ENCODE measurements around the gene TGFBI.
A peak's percentile ranks its signal among the peaks of the same experiment; 100 is the strongest.

Gene TGFBI

DNA sequence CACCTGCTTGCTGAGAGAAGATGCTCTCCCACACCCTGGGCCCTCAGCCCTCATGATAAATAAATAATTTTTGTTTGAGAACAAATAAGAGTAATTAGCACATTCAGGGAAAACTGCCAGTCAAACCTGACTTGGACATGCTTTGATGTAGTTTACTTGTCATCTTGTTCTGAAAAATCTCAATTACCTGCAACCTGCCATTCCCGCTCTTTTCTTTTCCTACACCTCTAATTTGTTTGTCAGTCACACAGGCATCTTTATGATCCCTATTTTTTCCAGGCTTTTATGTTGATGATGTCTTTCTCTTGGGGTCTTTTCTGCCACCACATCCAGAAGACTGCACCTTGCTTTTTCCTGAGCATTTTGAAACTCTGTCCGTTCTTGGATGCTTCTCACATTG is 28.6 kb upstream of the TGFBI start:
- H3K4me3 ChIP-seq (ENCODE audit: low read depth, low read length): no peak overlapping the region
- DNase-seq (ENCODE audit: low read depth): no peak

DNA sequence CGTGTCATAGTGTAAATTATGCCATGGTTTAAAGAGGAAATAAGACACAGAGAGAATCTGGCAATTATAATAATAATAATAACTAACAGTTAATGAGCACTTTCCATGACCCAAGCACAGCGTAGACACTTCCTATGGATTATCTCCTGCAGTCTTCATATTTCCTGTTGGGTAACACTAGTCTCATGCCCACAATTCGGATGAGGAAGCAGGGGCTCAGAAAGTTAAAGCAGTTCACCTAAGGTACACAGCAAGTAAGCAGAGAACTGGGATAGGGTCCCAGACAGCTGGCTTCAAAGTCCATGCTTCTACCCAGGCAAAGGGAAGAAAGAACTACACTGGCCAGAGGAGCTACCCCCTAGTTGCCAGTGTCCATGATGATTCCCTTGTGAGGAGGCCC is 27.9 kb upstream of the TGFBI start:
- DNase-seq (ENCODE audit: low read depth): no peak
- no peak overlapping the region for H3K4me3 ChIP-seq (ENCODE audit: low read depth, low read length)

DNA sequence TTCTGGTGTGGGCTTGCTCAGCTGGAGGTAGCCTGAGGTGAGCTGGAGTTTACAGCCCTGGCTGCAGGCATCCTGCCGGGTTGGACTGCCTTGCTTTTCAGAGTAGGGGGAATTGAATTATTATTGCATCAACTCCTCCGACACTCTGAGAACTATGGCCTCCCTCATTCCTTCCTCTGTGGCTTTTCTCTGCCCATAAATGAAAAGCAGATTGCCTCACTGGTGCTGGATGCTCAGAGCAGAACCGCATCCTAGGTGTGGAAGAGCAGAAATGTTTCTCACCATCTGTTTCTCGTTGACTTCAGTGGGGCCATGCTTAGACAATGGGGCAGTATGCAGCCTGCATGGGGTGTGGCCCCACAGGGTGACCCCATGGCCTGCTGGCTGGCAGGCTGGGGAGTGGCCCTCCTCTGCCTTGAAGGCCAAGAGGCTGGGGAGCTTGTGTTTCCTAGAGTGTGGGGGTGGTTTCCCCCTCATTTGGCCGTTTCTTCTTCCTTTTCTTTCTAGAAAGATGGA is 27.3 kb upstream of the TGFBI start:
- DNase-seq (ENCODE audit: low read depth): peak; percentile 92
- H3K4me3 ChIP-seq (ENCODE audit: low read depth, low read length): no peak overlapping the region

DNA sequence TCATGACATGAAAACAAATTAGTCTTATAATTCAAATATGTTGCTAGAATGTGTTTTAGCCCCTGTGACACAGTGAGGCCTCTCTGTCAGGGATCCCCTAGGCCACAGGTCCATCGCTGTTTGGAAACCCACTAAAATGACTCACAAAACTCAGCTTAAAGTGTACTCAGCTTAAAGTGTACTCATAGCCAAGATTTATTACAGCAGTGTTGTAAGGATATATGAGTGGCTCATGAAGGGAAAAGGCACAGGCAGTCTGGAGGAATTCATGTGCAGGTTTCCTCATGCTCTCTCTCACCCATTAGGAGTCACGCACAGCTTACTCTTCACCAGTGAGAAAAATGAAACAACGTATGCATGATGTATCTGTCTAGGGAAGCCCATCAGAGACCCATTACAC is 24.4 kb upstream of the TGFBI start:
- no peak overlapping the region for H3K4me3 ChIP-seq (ENCODE audit: low read depth, low read length)
- peak; percentile 92 for DNase-seq (ENCODE audit: low read depth)

DNA sequence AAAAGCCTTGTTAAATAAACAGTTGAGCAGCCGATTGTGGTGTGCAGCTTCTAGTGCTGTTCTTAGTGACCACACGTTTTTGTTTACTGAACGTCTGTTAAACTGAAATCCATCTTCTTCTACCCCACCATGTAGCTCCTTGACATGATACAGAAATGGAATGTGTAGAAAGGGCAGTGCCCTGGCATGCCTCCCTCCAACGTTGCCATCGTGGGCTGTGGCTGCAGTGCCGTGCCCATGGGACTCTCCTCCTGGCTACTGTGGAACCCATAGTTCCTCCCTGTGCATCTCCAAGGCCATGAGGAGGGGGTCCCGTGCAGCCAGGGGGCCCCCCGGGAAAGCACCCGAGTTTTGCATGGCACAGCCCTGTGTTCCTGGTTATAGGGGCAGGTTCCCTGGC is 23.3 kb upstream of the TGFBI start:
- DNase-seq (ENCODE audit: low read depth): no peak
- H3K4me3 ChIP-seq (ENCODE audit: low read depth, low read length): no peak overlapping the region

DNA sequence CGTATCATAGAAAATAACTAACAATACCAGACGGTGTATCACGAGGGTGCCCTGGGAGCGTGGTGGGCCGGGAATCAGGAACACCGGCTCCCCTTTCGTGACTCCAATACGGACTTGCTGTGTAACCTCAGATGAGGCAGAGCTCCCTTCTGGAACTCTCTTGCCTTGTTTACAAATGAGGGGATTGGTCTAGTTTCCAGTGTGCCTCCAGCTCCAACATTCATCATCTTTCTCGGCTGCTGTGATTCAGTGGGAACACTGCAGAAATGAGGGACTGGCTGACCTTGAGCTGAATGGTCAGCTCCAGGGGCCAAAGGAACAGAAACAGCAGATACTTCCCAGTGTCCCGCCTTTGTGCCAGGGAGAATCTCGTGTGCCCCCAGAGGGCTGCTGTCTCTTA is 22.6 kb upstream of the TGFBI start:
- no peak overlapping the region for H3K4me3 ChIP-seq (ENCODE audit: low read depth, low read length)

DNA sequence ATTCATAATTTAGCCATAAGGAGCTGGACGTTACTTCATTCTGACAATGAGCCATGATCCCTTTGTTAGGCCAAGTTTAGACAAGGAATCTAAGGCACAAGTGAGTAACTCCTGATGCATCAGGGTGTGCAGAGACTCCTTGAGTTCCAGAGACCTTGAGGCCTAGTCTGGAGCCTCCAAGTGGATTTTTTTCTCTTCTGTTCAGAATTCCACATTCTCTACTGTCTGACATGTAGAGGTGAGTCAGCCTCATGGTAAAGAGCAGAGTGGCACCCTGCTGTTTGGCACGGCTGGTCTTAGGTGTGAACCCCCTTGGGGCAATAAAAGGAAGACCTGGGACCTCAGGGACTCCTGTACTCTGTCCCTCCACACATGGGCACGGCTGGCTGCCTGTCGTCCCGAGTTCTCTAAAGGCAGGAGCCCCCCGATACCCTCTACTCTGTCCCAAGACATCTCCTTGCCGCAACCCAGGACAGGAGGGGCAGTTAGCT is 22.0 kb upstream of the TGFBI start:
- H3K4me3 ChIP-seq (ENCODE audit: low read depth, low read length): no peak overlapping the region
- DNase-seq (ENCODE audit: low read depth): peak; percentile 90

More for the DNA sequence above, 22.6 kb upstream of the TGFBI start:
- DNase-seq (ENCODE audit: low read depth): peak; percentile 81

DNA sequence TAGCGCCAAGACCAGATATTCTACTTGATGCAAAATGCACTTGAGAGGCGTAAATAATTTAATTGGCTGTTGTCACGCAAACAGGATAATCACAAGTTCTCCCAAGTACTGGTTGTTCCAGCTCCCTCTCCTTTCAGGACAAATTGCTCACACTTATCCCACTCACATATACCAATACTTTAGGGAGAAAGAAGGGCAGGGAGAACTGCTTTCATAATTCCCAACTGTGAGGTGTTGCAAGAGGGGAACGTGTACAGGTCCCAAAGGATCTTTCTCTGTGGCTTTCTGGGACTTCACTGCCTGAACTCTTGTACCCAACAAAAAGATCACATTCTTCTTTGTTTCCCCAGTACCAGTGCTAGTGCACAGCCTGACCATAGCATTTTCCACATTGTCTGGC is 21.5 kb upstream of the TGFBI start:
- peak; percentile 81 for DNase-seq (ENCODE audit: low read depth)
- no peak overlapping the region for H3K4me3 ChIP-seq (ENCODE audit: low read depth, low read length)

DNA sequence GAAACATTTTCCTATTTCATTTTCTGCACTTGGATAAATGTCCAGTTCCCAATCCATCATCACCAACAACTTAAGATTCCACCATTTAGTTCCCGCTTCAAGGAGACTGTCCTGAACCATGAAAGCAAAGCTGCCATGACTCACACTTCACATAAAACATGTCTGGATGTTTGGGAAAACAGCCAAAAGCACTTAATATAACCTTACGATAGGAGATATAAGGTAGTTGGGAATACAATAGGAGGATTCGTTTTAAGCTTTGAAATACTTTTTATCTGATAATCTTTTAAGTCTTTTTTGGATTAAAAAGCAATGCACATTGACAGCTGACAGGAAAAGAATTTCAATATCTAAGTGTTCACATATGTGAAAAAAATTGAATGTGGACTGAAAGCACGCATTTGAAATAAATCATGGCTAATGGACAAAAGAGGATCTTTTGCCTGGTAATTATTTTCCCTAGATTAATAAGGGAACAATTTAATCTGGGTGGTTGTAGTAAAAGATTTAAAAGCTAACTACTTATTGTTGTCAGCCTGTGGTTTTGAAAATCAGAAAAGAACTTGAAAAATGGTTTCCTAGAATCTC is 17.3 kb upstream of the TGFBI start:
- DNase-seq (ENCODE audit: low read depth): peak; percentile 76
- H3K4me3 ChIP-seq (ENCODE audit: low read depth, low read length): no peak overlapping the region

DNA sequence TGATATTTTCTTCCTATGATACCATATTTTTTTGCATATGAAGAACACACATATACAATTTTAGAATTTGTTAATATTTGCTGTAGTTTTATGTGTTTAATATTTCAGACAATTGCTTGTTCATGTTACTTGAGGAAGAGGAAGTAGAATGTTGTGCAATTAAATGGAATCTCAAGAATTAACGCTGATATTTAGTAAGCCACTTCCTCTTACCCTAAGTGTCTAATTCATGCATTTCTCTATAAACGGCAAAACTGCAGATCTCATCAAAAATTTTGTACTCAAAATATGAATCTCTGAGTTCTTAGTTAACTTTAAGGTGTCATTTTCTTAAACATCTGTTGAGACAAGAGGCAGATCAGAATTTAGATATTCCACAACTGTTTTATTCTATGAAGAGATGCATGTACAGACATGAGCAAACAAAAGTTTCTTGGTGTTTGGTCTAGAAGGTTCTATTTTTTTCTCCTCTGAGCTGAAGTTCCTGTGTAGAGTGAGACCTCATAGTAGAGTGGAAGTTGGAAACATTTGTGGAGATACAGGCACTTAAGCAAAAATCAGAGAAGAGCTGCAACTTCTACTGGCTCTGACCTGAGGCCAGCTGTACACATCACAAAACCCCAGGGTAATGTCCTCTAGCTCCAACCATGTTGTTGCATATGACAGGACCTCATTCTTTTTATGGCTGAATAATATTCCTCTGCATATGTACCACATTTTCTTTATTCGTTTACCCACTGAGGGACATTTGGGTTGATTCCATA is 16.6 kb upstream of the TGFBI start:
- H3K4me3 ChIP-seq (ENCODE audit: low read depth, low read length): no peak overlapping the region
- no peak for DNase-seq (ENCODE audit: low read depth)

DNA sequence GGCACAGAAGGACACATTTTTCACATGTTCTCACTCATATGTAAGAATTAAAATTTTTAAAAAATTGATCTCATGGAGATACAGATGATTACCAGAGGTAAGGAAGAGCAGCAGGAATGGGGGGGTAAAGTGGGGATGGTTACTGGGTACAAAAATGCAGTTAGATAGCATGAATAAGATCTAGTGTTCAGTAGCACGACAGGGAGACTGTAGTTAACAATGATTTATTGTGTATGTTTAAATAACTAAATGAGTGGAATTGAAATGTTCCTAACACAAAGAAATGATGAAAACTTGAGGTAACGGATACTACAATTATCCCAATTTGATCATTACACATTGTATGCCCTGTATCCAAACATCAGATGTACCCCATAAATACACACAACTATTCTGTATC is 15.2 kb upstream of the TGFBI start:
- no peak overlapping the region for H3K4me3 ChIP-seq (ENCODE audit: low read depth, low read length)
- no peak for DNase-seq (ENCODE audit: low read depth)

DNA sequence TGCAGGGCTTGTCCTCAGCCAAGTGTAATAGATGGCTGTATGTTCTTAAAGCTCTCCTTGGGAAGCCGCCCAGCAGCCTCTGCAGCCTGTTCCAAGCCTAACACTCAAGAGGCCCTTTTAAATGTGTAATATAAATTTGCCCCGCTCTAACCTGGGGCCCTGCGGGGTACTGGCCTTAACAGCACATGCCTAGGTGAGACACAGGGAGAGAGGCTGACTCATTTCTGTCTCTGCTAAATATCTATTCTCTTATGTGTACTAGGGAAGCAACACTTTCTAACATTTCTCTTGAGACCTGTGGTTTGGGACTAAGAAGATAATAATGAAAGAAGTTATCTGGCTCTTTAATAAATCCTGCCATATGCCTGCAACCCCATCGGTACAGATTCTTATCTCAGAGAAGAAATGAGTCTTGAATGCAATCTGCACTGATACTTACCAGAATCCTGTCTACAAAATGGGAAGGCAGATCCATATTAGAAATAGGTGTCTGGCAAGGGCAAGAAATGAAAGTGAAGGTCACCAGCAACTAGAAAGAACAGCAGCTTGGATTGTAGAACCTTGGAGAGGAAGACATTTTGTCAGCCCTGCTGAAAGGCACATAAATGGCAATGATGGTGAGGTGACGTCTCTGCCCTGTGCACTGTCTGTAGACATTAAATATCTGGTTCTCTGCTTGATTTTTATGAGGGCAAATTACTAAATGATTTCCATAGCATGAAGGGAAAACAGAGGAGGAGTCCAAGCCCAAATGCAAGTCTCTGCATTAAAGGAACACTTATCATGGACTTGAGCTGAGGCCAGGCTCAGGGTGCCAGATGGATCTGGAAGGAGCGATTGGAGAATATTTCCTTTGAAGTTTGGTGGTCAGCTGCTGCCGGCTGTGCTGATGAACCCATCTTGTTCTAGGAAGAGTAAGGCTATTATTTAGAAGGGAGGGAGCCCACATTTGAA is 14.5 kb upstream of the TGFBI start:
- DNase-seq (ENCODE audit: low read depth): peak; percentile 91
- no peak overlapping the region for H3K4me3 ChIP-seq (ENCODE audit: low read depth, low read length)

DNA sequence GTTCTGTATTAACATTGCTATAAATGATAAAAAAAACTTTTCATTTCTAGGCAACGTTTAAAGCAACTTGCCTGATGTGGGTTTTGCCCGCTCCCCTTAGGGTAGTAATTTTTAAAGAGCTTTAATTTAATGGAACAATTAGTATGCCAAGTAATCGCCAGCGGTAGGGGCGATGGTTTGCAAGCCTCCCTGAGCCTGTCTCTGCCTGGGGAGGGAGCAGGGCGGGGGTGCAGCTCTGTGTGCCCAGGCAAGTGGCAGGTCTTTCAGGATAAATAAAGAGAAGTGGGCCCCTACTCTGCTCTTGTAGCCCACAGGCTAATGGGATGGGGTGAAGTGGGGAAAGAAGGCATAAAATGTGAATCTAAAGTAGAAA is 13.8 kb upstream of the TGFBI start:
- H3K4me3 ChIP-seq (ENCODE audit: low read depth, low read length): no peak overlapping the region
- DNase-seq (ENCODE audit: low read depth): no peak

DNA sequence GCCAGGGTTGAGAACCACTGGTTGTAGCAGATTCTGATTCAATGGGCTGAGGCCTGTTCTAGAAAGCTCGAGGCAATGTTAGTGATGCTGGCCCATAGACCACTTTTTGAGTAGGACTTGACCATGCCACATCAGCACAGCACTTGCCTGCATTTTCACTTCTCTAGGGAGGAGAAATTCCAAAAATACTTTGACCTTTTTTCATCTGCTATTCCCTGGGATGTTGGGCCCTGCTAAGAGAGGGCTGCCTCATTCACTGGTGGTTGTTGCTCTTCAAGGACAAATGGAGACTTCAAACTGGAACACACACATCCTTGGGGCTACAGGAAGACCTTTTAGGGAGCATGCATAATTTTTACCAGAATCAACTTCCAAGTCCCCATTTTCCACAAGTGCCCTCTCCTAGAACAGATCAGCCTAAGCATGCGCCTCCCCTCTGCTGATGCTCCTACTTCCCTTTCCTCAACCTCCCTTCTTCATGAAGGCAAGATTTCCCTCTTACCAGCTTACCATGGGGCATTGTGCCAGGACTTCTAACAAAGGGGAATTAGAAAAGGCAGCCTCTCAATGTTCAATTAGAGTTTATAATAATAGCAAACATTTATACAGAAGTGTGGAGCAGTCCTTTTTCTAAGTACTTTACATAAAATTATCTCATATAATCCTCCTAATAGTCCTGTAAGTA is 12.7 kb upstream of the TGFBI start:
- no peak for DNase-seq (ENCODE audit: low read depth)
- no peak overlapping the region for H3K4me3 ChIP-seq (ENCODE audit: low read depth, low read length)

DNA sequence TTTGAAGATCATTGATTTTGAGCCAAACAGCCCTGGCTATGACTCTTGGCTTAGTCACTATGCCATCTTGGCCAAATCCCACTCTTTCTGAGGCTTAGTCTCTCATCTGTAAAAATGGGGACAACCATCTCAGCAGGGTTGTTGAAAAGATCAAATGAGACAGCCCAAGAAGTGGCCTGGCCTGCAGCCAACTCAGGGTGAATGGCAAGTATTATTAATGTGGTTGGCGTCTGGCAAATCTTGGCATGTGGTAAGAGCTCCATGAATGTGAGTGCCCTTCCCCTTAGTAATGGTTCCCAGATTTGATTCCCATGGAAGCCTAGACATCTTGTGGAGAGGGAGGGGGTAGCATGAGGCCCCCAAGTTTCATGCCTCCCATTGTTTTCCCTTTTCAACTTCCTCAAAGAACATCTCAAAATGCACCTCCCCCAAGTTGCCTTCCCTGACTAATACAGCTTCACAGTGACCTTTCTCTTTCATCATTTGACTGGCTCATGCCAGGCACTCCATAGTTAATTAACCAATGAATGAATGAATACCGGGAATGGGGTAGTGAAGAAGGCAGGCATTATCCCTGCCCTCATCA is 11.8 kb upstream of the TGFBI start:
- no peak overlapping the region for H3K4me3 ChIP-seq (ENCODE audit: low read depth, low read length)
- DNase-seq (ENCODE audit: low read depth): peak; percentile 95

DNA sequence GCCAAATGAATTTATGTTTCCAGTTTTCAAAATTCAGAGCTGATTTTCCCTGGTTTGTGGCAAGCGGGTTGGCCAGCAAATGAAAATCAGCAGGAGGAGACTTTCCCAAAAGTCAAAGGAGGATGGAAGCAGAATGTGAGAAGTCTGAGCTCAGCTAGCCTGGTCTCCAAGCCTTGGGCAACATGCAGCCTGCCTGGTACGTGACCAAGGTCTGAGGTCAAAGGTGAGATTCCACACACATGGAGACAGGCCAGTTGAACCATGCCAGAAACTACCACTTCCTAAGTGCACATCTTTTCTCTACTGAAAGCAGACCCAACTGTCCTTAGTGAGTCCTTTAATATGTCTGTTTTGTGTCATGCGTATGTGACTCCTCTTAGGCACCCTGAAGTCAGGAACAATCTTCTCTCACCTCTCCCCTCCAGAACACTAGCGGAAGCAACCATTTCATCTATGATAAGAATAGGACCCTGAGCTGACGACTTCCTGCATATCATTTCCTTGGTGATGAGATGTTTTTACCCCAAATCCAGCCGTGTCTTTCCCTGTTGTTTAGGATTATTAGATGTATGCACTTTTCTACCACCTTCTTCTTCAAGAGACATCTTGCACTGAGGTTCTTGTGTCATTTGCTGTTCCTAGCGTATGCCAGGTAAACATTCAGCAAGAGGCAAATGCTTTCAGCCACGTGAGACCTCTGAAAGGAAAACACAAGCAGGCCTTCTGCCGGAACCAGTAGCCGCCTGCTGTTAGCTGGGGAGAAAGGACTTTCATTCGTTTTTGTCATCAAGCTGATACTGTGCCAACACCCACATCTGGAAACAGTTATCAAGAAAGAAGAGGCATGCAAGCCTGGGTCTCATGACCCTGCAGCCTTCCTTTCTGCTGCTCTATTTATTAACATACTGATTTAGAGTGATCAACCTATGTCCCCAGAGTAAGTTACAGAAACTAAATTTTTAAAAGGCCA is 9.7 kb upstream of the TGFBI start:
- DNase-seq (ENCODE audit: low read depth): peak; percentile 97
- no peak overlapping the region for H3K4me3 ChIP-seq (ENCODE audit: low read depth, low read length)

DNA sequence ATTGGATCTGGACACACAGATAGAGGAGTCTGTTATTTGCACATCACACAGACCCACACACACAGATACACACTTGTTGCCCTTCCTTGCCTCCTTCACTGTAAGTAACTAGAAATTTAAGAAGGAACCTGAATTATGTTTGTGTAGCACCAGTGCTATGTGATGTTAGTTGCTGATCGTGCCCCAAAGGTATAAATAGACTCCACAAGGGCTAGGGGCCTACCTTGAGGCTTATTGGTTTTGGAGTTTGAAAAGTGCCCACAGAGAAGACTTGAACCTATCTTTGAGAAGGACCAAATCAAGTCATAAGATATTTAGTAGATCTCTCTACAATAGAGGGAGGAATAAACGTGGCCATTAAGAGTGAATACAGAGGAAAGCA is 8.8 kb upstream of the TGFBI start:
- DNase-seq (ENCODE audit: low read depth): no peak
- H3K4me3 ChIP-seq (ENCODE audit: low read depth, low read length): no peak overlapping the region

DNA sequence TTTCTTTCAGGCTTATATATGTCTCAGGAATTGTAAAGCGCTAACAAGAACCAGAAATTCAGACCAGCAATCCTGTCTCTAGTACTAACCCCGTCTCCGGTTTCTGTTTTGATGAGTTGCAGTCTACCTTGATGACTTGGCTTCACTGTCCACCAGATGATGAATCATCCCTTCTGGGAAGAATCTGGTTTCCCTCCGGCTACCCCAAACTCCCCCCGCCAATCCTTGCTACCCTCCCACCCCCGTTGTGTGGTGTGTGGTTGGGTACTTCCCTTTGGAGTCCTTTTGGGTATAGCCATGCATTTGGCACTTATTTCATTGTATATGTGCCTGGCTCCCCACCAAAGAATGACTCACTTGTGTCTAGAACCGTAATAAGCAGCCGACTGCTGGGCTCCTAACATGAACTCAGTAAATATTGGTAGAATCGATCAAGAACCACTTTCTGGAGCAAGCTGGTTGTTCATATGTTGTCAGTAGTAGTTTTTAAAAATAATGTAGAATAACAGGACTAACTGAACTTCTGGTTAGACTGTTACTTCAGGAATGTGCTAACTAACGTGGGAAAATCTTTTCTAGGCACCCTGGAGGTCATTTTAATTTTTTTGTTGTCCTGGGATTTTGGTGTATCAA is 8.3 kb upstream of the TGFBI start:
- peak; percentile 100 for DNase-seq (ENCODE audit: low read depth)
- H3K4me3 ChIP-seq (ENCODE audit: low read depth, low read length): no peak overlapping the region

Data from skeletal muscle cell (primary cell).